Measurements from ENCODE around the gene RBM20.
A peak's percentile ranks its signal among the peaks of the same experiment; 100 is the strongest.

Gene RBM20

GRCh38 chr10:110793128-110793812, 149.1 kb downstream of the RBM20 start:
- DNase-seq (ENCODE audit: low read depth, low spot score): no peak

GRCh38 chr10:110793886-110794285, 149.8 kb downstream of the RBM20 start:
- in situ Hi-C loops (cut with HindIII; ENCODE audit: low sequenced_read_pairs): no loop called here
- no peak overlapping the region for H3K4me3 ChIP-seq (ENCODE audit: low read depth, low read length)

More at GRCh38 chr10:110793128-110793812, 149.1 kb downstream of the RBM20 start:
- in situ Hi-C loops (cut with HindIII; ENCODE audit: low sequenced_read_pairs): no loop called here
- no peak for TF ChIP-seq CTCF (IDR thresholded peaks at IDR 0.05; ENCODE audit: low read depth, low read length)
- H3K4me3 ChIP-seq (ENCODE audit: low read depth, low read length): no peak overlapping the region

GRCh38 chr10:110794808-110795207, 150.7 kb downstream of the RBM20 start:
- in situ Hi-C loops (cut with HindIII; ENCODE audit: low sequenced_read_pairs): no loop called here
- H3K4me3 ChIP-seq (ENCODE audit: low read depth, low read length): no peak overlapping the region
- TF ChIP-seq CTCF (IDR thresholded peaks at IDR 0.05; ENCODE audit: low read depth, low read length): no peak
- no peak for DNase-seq (ENCODE audit: low read depth, low spot score)

More at GRCh38 chr10:110793886-110794285, 149.8 kb downstream of the RBM20 start:
- peak; percentile 58 for DNase-seq (ENCODE audit: low read depth, low spot score)
- no peak for TF ChIP-seq CTCF (IDR thresholded peaks at IDR 0.05; ENCODE audit: low read depth, low read length)

- TF ChIP-seq CTCF (IDR thresholded peaks at IDR 0.05; ENCODE audit: low read depth, low read length): no peak
- in situ Hi-C loops (cut with HindIII; ENCODE audit: low sequenced_read_pairs): no loop called here
- no peak overlapping the region for H3K4me3 ChIP-seq (ENCODE audit: low read depth, low read length)
- DNase-seq (ENCODE audit: low read depth, low spot score): no peak
Observed at GRCh38 chr10:110797416-110797815, 153.3 kb downstream of the RBM20 start.

GRCh38 chr10:110798340-110798739, 154.2 kb downstream of the RBM20 start:
- H3K4me3 ChIP-seq (ENCODE audit: low read depth, low read length): no peak overlapping the region
- in situ Hi-C loops (cut with HindIII; ENCODE audit: low sequenced_read_pairs): no loop called here
- no peak for TF ChIP-seq CTCF (IDR thresholded peaks at IDR 0.05; ENCODE audit: low read depth, low read length)
- no peak for DNase-seq (ENCODE audit: low read depth, low spot score)

GRCh38 chr10:110802090-110802489, 158.0 kb downstream of the RBM20 start:
- H3K4me3 ChIP-seq (ENCODE audit: low read depth, low read length): no peak overlapping the region
- in situ Hi-C loops (cut with HindIII; ENCODE audit: low sequenced_read_pairs): no loop called here
- TF ChIP-seq CTCF (IDR thresholded peaks at IDR 0.05; ENCODE audit: low read depth, low read length): no peak
- peak; percentile 64 for DNase-seq (ENCODE audit: low read depth, low spot score)
